OCI-LY1 (cell line): Measurements from ENCODE around the gene USP8.

Experiments
- EZH2 ChIP-seq: fragments of 200-600 bp; sonication (generic), shearing (Covaris generic); IDR thresholded peaks from 2 replicates; pipeline ENCODE4 v1.8.0; 2017; ENCODE audit warnings: borderline replicate concordance, mixed run types, mild to moderate bottlenecking, antibody characterized with exemption, low read length, moderate library complexity, mixed read lengths
- TF ChIP-seq, protein P1 (sequence below): fragments of 200-600 bp; sonication (generic), shearing (Covaris generic); IDR thresholded peaks from 2 replicates; pipeline ENCODE4 v1.5.1; 2017; ENCODE audit warnings: mild to moderate bottlenecking, antibody characterized with exemption, low read length, moderate library complexity, mixed read lengths

DNA sequence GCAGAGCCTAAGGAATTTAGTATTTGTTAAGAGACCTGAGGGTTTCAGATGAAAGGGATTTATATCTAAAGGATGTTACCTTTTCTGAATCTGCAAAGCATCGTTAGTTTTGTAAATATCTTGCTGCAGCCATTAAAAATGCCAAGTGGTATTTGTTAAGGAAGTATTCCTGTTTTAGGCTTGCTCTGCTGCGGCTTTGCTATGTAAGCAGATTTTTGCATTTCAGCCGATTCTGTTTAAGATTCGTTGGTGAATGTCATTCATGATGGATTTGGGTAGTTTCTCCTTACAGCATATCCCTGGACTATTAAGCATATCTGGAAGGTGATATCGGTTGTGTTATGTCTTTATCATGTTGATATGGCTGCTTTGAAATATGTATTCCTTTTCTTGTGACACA lies 1.0 kb downstream of the USP8 start:
- TF ChIP-seq, protein P1, sequence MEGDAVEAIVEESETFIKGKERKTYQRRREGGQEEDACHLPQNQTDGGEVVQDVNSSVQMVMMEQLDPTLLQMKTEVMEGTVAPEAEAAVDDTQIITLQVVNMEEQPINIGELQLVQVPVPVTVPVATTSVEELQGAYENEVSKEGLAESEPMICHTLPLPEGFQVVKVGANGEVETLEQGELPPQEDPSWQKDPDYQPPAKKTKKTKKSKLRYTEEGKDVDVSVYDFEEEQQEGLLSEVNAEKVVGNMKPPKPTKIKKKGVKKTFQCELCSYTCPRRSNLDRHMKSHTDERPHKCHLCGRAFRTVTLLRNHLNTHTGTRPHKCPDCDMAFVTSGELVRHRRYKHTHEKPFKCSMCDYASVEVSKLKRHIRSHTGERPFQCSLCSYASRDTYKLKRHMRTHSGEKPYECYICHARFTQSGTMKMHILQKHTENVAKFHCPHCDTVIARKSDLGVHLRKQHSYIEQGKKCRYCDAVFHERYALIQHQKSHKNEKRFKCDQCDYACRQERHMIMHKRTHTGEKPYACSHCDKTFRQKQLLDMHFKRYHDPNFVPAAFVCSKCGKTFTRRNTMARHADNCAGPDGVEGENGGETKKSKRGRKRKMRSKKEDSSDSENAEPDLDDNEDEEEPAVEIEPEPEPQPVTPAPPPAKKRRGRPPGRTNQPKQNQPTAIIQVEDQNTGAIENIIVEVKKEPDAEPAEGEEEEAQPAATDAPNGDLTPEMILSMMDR: no peak
- TF ChIP-seq EZH2: no peak
